GM19193 (cell line): ENCODE results near the gene PHLDB2.

ENCODE experiments used
- POLR2A ChIP-seq: IDR thresholded peaks from 4 replicates; pipeline ENCODE4 v1.6.1; 2011; ENCODE audit not compliant: insufficient read depth, insufficient read length; ENCODE audit errors: extremely low read depth

The PHLDB2 gene

DNA sequence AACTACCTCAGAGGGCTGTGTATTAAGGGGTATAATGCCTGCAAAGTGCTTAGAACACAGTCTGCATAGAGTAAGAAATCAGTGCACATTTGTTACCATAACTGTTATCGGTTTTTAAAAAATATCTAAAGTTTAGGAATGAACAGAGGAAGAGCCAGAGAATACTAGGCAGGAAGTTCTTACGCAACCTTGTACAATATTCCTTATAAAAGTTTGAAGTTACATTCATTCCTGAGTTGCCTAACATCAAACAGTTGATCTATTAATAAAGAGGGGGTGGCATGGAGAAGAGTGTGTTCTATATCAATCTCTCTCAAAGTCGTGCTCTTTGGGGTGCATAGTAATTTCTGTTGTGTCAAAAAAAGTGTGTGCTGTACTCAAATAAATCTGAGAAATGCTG lies 22.0 kb upstream of the PHLDB2 start:
- no peak for TF ChIP-seq POLR2A

DNA sequence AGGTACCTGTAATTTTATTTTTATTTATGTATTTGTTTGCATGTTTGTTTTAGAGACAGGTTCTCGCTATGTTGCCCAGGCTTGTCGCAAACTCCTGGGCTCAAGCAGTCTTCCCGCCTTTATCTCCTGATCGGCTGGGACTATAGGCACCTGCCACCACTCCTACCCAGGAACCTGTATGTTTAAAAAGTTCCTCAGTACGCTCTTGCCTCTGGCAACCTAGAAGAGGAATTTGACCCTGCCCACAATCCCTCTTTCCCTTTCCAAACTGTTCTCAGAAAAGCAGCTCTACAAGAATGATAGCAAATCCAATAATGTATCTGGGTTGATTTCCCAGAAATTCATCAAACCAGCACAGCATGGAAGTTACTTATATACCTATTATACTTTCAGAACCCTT lies 20.9 kb upstream of the PHLDB2 start:
- no peak for TF ChIP-seq POLR2A

DNA sequence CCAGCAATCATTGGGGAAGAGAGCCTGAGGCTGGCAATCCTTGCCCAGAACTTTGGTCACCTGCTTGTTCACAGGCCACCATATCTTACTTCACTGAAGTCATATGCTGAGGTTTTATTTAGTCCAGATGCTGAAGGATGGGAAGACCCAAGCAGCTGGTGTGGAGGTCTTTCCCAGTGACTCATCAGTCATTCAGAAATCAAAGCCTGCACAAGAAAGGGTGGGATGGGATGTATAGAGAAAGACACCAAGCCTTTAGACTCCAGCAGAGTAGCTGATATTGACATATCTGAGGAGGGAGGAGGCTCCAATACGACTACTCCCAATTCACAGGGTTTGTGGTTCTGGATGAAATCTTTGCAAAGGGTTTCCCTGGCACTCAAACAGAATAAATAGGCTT lies 13.0 kb upstream of the PHLDB2 start:
- no peak for TF ChIP-seq POLR2A

DNA sequence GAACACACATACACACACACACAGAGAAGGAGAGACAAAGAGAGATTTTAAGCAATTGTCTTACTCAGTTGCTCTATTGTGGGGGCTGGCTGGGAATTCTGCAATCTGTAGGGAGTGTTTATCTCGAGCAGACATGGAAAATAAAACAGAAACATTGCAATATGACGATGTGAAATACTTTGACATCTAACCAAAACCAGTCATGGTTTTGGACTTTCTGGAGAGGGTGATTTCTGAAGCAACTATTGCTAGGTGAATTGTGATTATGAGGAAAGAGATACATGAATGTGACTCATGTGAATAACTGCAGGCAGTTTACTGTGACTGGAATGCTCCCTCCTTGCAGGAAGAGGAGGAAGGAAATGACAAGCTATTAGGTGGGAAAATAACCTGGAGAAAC lies 12.3 kb upstream of the PHLDB2 start:
- TF ChIP-seq POLR2A = no peak

DNA sequence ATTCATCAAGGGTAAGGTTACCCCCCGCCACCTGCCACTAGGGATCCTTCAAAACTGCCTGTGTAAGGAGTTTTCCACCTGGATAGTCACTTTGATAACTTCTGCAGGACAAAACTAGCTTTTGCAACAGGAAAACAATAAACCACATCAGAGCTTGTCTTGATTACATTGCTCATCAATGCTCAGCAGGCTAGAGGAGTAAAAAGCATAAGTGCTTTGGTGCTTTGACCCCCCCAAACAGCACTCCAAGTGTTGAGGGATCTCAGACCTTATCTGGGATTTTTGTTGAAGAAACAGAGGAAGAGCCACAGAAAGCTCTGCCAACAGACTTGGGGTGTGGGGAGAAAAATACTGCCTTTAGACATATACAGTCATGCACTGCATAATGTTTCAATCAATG lies 10.8 kb upstream of the PHLDB2 start:
- TF ChIP-seq POLR2A = no peak

DNA sequence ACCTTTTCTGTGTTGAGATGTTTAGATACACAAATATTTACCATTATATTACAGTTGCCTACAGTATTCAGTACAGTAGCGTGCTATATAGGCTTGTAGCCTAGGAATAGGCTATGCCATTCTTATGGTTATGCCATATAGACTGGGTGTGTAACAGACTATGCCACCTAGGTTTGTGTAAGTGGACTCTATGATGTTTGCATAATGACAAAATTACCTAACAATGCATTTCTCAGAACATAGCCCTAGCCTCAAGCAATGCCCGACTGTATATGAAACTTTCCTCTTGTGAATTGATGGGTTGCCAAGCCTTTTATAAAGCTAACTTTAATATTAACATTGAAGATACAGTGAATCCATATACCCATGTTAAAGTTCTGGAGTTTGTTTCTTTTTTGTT lies 10.3 kb upstream of the PHLDB2 start:
- no peak for TF ChIP-seq POLR2A

DNA sequence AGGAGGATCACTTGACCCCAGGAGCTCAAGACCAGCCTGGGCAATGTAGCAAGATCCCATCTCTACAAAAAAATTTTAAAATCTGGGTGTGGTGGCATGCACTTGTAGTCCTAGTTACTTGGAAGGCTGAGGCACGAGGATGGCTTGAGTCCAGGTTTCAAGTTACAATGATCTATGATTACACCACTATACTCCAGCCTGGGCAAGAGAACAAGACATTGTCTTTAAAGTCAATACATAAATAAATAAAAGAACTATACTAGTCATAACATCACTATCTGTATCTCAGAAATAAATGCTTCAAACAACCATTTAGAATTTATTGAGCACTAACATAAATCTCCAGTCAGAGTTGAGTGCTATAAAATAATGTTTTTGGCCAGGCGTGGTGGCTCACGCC lies 8.5 kb upstream of the PHLDB2 start:
- TF ChIP-seq POLR2A = no peak

DNA sequence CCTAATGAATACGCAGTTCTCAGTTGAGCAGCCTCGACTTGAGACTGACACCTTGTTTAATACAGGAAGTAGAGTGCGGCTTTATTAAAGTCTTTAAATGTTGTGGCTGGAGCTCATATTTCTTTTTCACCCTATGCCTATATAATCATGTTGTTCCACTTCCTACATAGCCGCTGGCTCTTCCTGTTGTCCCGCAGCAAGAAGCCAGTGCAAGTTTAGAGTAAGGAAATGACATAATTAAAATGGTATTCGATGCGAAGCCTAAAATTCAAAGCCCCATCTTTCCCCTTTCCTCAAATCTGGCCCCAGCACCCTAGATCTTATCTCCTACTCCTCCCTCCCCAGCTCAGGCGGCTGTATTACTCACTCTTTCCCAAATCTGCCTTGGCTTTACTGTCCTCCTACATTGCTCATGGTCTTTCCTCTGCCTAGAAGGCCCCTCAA lies 7.5 kb upstream of the PHLDB2 start:
- TF ChIP-seq POLR2A = no peak

DNA sequence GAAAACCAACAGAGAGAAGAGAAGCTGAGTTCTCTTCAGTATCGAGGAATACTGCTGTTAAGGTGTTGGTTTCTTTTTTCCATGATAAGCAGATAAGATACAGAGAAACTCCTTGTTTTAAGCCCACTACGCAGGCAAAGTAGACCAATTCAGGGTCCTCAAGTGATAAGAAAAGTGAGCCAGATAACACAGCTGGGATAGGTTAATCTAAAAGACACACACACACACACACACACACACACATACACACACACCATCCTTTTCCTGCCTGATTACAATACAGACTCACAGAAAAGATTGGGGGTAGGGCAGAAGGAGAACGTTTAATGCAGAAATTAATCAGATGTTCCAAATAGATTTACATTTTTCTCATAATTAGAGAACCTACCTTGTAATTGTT lies 6.5 kb upstream of the PHLDB2 start:
- no peak for TF ChIP-seq POLR2A

DNA sequence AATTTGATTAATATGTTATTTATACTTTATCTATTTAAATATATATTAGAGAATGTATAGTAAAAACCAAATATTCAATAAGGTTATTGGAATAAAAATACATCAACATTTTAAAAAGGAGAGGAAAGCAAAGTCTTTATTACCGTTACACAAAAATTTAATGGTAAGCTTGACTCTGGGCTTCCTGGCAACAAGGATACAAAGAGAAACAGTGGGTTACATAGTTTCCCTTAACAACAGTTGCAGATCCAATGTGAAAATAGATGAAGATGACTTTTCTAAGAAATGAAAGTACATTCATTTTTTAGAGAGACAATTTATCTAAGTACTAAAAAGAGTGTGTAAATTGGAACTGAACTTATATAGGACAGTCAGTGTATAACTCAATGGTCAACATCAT lies 6.0 kb upstream of the PHLDB2 start:
- no peak for TF ChIP-seq POLR2A

DNA sequence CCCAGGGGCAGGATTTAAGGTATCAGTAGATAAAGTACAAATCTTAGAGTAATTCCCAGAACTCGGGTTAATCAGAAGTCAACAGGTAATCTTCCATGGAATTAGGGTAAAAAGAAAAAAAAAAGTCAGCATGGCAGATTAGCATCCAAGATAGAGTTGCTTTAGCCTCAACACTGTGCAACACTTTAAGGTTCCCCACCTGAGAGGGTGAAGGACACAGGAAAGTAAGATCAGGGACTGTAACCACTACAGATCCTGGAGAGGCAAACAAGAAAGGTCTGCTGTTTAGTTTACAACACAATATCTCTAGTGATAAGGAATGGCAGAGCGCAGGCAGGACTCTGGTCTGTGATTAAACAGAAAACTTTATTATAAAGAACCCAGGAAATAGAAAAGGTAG lies 4.1 kb upstream of the PHLDB2 start:
- no peak for TF ChIP-seq POLR2A

DNA sequence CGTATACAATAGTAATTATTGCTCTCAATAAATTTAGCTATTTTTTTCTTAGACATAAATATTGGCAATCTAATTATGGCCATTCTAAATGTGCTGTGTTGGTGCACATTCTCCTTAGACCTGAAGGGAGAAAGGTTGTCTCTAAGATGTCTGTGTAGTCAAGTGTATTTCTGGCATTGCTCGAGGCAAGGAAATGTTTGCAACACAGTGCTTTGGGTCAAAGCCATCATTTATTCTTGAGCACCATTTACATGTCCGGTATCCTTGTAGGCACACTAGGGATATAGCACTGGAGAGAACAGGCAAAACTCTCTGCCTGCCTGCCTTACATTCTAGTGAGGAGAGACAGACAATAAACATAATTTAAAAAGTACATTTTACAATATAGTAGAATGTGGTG lies 2.6 kb upstream of the PHLDB2 start:
- TF ChIP-seq POLR2A = no peak

DNA sequence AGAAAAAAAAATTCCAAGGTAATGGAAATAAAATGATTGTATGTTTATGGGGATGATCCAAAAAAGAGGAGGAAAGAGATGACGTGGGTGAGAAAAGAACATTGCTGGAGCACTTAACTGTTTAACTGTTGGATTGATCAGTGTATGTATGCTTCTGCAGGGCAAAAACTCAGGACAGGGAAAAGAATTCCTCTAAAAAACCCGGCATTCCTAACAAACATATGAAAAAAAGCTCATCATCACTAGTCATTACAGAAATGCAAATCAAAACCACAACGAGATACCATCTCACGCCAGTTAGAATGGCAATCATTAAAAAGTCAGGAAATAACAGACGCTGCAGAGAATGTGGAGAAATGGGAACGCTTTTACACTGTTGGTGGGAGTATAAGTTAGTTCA lies 1.6 kb upstream of the PHLDB2 start:
- no peak for TF ChIP-seq POLR2A

DNA sequence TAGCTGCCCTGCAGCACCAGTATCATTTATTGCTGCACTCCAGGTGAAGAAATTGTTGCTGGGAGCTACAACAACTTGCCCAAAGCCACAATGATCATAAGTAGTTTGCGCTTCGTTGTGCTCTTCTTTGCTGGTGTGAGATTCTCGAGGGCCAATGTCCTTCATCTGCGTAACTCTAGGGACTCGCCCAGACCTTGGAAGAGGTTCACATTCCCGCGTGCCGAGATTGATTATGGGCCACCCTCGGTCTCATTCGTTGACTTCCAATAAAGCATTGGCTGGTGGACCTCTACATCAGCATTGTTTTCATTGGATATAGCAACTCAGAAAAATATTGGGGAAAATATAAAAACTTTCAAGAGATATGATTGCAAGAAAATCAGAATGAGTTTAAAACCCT lies 423 bp upstream of the PHLDB2 start:
- TF ChIP-seq POLR2A = no peak

DNA sequence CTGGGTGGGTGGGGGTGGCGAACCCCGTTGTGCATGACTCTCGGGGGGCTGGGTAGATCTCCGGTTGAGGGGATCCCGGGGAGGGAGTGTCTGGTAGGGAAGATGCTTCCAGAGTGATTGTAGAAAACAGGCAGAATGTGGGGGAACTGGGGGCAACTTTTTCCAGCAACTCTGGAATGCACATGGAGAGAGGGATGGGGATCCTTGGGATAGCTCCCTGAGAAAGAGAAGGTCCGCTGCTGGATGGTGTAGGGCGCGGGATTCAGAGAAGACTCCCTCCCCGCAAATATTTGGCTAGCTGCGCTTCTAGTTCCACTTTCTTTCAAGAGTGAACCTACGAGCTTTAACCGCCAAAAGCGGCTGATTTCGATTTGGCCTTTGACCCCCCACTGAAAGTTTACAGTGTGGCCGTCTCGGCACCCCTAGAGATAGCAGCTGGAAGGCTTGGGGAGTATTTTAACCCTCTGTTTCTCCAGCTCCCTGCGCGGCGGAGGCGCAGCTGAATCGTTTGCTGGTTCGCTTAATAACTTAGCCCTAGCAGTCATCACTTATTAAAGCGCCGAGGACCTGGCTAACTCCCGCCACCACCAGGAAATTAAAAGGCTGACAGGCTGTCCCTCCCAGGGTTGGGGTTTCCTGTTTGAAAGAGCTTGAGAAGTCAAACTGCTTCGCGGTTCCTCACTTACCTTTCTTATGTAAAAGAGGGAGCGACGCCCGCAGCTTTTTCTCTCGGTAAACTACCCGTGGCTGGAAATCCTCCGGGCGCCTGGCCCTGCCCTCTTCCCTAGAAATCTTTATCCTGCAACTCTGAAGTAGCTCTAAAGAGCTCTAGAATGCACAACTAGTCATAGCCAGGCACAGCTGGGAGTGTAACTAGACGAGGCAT lies 1.2 kb downstream of the PHLDB2 start:
- no peak for TF ChIP-seq POLR2A

DNA sequence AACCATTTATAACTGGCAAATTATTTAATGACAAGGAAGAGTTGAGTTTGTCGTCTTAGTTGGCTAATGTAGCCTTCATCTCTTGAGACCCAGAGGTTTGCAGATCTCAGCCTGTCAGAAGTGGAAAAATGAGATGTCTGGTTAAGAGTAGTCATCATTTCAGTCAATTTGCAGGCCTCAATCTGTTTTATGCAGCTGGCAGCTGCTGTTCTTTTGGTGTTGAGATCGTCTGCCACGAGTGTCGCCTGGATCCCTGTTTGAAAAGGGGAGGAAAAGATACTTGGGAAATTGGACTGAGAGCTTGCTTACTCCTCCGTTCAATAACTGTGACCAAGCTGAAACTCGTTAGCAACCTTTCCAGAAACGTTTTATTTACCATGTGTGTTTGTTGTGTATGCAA lies 2.3 kb downstream of the PHLDB2 start:
- no peak for TF ChIP-seq POLR2A

DNA sequence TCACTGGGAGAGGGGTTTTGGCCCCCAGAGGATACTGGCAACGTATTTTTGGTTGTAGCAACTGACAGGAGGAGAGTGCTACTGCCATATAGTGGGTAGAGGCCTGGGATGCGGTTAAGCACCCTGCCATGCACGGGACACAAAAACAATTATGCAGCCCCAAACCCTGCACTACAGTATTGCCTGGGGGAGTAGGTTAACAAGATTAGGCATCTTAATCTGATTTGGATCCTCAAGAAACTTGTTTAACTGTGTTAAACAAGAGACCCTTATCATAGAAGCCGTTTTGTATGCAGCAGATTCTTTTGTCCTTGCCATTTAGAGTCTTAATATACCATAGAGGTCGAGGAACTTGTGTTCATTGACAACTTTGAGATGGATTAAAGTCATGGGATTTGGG lies 3.4 kb downstream of the PHLDB2 start:
- TF ChIP-seq POLR2A = no peak
